ENCODE data around the gene HOXB5.

HOXB5 gene

DNA sequence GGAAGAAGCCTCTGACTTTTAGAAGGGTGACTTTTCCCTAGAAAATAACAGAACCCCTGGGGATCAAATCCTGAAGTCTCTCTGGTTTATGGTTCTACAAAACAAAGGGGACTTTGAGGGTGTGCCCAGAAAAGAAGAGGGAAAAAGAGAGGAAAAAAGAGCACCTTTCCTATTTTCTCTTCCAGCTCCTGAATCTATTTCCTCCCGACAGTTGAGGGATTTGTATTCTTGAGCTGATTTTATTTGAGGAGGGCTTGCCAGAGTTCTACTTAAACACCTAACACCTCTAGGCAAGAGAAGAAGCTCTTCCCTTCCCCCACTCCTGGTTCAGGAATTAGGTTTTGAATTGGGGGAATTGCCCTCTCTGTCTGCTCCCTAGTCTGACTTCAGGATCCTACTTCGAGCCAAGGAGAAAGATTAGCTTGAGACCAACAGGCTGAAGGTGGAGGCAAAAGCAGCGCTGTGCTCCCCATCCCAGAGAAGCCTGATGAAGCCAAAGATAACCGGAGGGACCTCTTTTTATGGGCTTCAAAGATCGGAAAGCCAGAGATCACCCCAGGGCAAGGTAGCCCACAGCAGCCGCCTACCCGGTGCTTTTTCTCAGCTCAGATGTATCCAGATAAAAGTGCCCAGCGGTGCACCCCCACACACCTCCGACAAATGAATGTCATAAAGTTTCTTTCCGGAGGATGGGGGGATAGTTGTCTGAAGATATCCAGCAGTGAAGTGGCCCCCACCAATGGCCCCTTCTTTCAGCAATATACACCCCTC lies 4.3 kb downstream of the HOXB5 start:
- H3K27me3 ChIP-seq (ENCODE audit: control insufficient read depth in 1 of 2, insufficient read depth in 2 of 2, low read length in 2 of 2) = peaks cover 0 to 3% of the 10 kb centered on the region in 2 donors
- peak overlapping the region; percentile 96 for H3K27ac ChIP-seq (ENCODE audit: low read depth, low read length)
- H3K9me3 ChIP-seq (ENCODE audit: low read length) = no peaks in the 10 kb centered on the region
- peaks cover 43% of the 10 kb centered on the region for H3K4me1 ChIP-seq (ENCODE audit: insufficient read depth, low read length)
- H3K9ac ChIP-seq (ENCODE audit: low read length) = peak overlapping the region; percentile 95
- H3K4me3 ChIP-seq (ENCODE audit: low read depth in 1 of 2, low read length in 2 of 2) = peak overlapping the region; percentile 47 to 97
- no peaks in the 10 kb centered on the region for H3K36me3 ChIP-seq (ENCODE audit: insufficient read depth, low read length)

- peak overlapping the region; percentile 96 for H3K27ac ChIP-seq (ENCODE audit: low read depth, low read length)
- peak overlapping the region; percentile 95 for H3K9ac ChIP-seq (ENCODE audit: low read length)
- no peaks in the 10 kb centered on the region for H3K36me3 ChIP-seq (ENCODE audit: insufficient read depth, low read length)
- peaks cover 0 to 3% of the 10 kb centered on the region in 2 donors for H3K27me3 ChIP-seq (ENCODE audit: control insufficient read depth in 1 of 2, insufficient read depth in 2 of 2, low read length in 2 of 2)
- H3K4me3 ChIP-seq (ENCODE audit: low read depth in 1 of 2, low read length in 2 of 2) = peak overlapping the region; percentile 47 to 97
- no peaks in the 10 kb centered on the region for H3K9me3 ChIP-seq (ENCODE audit: low read length)
- peaks cover 47% of the 10 kb centered on the region for H3K4me1 ChIP-seq (ENCODE audit: insufficient read depth, low read length)
These were observed 5.1 kb downstream of the HOXB5 start for GRCh38 chr17:48588528-48588927.

DNA sequence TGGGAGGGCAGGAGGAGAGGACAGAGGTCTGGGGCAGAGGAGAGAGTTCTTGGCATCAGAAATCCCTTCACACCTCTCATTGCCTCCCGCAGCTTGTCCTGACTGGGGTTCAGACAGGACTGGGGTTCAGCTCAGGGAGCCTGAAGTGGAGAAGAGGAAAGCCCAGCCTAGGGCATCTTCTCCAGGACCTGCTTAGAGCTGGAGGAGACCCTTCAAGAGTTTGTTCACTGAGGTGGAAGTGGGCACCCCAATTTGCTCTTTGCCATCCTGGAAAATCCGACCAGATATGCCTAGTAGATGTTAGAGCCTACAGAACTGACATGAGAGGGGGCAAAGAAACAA lies 5.5 kb downstream of the HOXB5 start:
- peak overlapping the region; percentile 96 for H3K27ac ChIP-seq (ENCODE audit: low read depth, low read length)
- no peaks in the 10 kb centered on the region for H3K9me3 ChIP-seq (ENCODE audit: low read length)
- peaks cover 52% of the 10 kb centered on the region for H3K4me1 ChIP-seq (ENCODE audit: insufficient read depth, low read length)
- H3K36me3 ChIP-seq (ENCODE audit: insufficient read depth, low read length) = no peaks in the 10 kb centered on the region
- peak overlapping the region; percentile 95 for H3K9ac ChIP-seq (ENCODE audit: low read length)
- H3K4me3 ChIP-seq (ENCODE audit: low read depth in 1 of 2, low read length in 2 of 2) = peak overlapping the region; percentile 47 to 97
- H3K27me3 ChIP-seq (ENCODE audit: control insufficient read depth in 1 of 2, insufficient read depth in 2 of 2, low read length in 2 of 2) = peaks cover 0 to 3% of the 10 kb centered on the region in 2 donors

DNA sequence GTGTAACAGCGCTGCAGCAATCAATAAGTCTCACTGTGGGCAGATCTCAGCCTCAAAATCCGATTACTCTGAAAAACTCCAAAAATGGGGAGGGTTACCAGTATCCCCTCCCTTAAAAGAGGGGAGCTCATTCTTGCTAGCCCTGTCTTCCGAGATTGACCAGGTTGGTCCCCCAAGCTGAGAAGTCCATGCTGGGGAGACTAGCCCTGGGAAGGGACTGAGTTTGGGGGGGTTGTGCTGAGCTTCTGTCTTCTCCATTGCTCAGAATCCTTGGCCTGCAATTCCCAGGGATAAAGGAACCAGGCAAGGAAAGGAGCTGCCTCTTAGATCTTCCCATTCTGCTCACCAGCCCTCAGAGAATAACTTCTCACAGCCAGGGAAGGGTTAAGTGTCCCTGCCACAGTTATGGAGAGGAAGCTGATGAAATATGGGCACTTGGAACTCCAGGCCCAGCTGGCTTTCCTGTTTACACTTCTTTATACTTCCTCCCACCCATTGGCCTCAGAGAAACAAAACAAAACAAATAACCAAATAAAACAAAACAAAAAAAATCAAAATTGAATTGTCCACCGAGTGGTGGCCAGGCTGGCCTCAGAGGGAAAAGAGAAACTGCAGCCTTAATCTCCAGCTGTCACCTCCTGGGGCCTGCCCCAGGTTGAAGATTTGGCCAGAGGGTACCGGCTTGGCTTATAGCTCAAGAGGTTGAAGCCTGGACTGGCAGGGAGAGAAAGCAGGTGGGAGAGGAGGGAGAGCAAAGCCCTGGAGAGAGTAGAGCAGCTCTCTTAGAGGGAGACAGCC lies 6.1 kb downstream of the HOXB5 start:
- no peaks in the 10 kb centered on the region for H3K9me3 ChIP-seq (ENCODE audit: low read length)
- peak overlapping the region; percentile 47 to 97 for H3K4me3 ChIP-seq (ENCODE audit: low read depth in 1 of 2, low read length in 2 of 2)
- H3K4me1 ChIP-seq (ENCODE audit: insufficient read depth, low read length) = peaks cover 57% of the 10 kb centered on the region
- H3K9ac ChIP-seq (ENCODE audit: low read length) = peak overlapping the region; percentile 95
- peaks cover 0 to 3% of the 10 kb centered on the region in 2 donors for H3K27me3 ChIP-seq (ENCODE audit: control insufficient read depth in 1 of 2, insufficient read depth in 2 of 2, low read length in 2 of 2)
- H3K36me3 ChIP-seq (ENCODE audit: insufficient read depth, low read length) = no peaks in the 10 kb centered on the region
- H3K27ac ChIP-seq (ENCODE audit: low read depth, low read length) = peak overlapping the region; percentile 96

DNA sequence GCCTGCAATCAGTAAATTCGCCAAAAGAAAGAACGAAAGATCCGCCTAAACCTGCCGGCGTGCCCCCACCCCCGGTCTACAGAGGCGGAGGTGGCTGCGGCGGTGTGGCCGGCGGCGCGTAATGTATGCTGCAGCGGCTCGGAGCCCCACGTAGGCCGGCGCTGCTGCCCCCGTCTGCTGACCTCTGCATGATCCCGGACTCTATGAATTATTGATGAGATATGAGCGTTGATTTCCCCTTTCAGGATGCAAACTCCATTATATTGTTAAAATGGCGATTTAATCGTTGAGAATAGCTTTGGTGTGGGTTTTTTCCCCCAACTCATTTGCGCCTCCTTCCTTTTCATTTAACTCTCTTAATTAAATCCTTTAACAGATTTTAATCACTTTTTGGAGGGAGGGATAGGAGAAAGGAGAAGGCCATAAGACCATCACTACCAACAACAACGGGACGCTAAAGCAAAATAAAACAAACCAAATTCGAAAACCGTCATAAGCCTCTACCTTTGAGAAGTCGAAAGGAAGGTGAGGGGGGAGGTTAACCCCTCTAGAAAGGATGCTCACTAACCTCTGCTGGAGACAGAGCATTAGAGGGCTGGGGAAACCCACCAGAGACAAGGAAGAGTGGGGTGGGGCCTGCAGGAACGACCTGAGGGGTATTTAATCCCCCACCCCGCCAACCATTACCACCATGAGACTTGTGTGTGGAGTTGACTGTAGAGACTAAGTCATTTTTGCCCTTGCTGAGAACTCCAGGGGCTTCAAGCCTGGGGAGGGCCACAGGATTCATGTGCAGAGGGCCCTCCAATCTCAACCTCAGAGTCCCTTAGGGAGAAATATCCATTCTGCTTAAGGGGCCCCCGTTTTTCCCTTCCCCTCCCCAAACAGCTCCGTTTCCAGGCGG lies 7.0 kb downstream of the HOXB5 start:
- H3K4me1 ChIP-seq (ENCODE audit: insufficient read depth, low read length) = peaks cover 56% of the 10 kb centered on the region
- peak overlapping the region; percentile 47 to 97 for H3K4me3 ChIP-seq (ENCODE audit: low read depth in 1 of 2, low read length in 2 of 2)
- peak overlapping the region; percentile 95 for H3K9ac ChIP-seq (ENCODE audit: low read length)
- H3K27ac ChIP-seq (ENCODE audit: low read depth, low read length) = peak overlapping the region; percentile 96
- no peaks in the 10 kb centered on the region for H3K36me3 ChIP-seq (ENCODE audit: insufficient read depth, low read length)
- H3K27me3 ChIP-seq (ENCODE audit: control insufficient read depth in 1 of 2, insufficient read depth in 2 of 2, low read length in 2 of 2) = peaks cover 0 to 3% of the 10 kb centered on the region in 2 donors
- H3K9me3 ChIP-seq (ENCODE audit: low read length) = no peaks in the 10 kb centered on the region

DNA sequence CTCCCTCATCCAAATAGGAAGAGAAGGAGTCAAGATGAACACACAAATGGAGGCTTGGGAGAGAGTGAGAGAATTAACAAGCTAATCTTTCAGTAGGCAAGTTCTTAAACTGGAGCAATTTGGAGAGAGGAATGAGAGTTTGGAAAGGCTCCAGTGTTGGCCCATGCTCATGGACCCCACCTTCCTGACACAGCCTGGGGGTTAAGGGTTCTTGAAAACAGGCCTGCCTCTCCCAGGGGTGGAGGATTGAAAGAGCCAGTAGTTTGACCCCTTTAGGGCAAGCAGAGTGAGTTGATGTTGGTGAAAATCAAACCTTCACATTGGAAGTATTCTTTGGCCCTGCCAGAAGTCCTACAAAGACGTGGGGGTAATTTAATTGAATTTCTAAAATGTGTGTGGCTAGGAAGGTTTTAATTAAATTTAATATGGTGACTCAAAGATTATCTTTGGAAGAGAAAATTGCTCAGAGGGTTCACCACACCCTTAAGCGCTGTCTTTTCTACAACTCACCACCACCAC lies 9.3 kb downstream of the HOXB5 start:
- Histone ChIP-seq H3K9ac (ENCODE audit: low read length) (peak overlapping the region; percentile 41), H3K4me3 (ENCODE audit: low read depth in 1 of 2, low read length in 2 of 2) (peak overlapping the region in 1 of 2 donors; percentile 97), H3K4me1 (ENCODE audit: insufficient read depth, low read length) (peaks cover 56% of the 10 kb centered on the region), H3K27ac (ENCODE audit: low read depth, low read length) (peak overlapping the region; percentile 96), H3K27me3 (ENCODE audit: control insufficient read depth in 1 of 2, insufficient read depth in 2 of 2, low read length in 2 of 2) (no peaks in the 10 kb centered on the region), H3K36me3 (ENCODE audit: insufficient read depth, low read length) (no peaks in the 10 kb centered on the region), H3K9me3 (ENCODE audit: low read length) (no peaks in the 10 kb centered on the region)

DNA sequence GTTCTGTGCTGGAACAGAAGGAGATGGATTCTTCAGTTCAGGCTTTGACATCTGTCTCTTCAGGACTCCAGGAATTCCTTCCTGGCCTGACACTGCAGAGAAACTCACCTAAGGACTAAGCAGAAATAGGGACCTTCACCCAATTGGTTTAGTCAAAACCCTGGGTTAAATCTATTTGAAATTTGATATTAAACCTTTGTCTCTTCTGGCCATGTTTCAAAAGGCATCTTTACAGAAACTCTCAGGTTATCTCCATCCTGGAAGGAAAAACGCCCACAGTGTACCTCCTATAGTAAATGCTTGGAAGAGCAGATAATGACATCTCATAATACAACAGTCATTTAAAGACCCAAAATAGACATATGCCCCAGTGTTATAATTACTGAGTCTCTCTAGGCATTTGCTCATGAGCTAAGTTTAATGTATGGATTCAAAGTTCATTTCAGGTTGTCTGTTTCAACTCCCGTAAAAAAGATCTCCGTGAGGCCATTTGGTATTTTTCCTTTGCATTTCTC lies 9.8 kb downstream of the HOXB5 start:
- Histone ChIP-seq H3K27ac (ENCODE audit: low read depth, low read length) (peak overlapping the region; percentile 96), H3K36me3 (ENCODE audit: insufficient read depth, low read length) (no peaks in the 10 kb centered on the region), H3K9me3 (ENCODE audit: low read length) (no peaks in the 10 kb centered on the region), H3K27me3 (ENCODE audit: control insufficient read depth in 1 of 2, insufficient read depth in 2 of 2, low read length in 2 of 2) (no peaks in the 10 kb centered on the region), H3K4me3 (ENCODE audit: low read depth in 1 of 2, low read length in 2 of 2) (peak overlapping the region in 1 of 2 donors; percentile 97), H3K9ac (ENCODE audit: low read length) (peak overlapping the region; percentile 41), H3K4me1 (ENCODE audit: insufficient read depth, low read length) (peaks cover 58% of the 10 kb centered on the region)

- Histone ChIP-seq H3K27ac (ENCODE audit: low read depth, low read length) (peak overlapping the region; percentile 94), H3K4me3 (ENCODE audit: low read depth in 1 of 2, low read length in 2 of 2) (peak overlapping the region; percentile 18 to 97)
These were observed 10.9 kb downstream of the HOXB5 start for GRCh38 chr17:48582750-48583069.

GRCh38 chr17:48579760-48580554 lies 13.6 kb downstream of the HOXB5 start:
- no peaks in the 10 kb centered on the region for H3K9me3 ChIP-seq (ENCODE audit: low read length)
- H3K36me3 ChIP-seq (ENCODE audit: insufficient read depth, low read length) = peaks cover 4% of the 10 kb centered on the region
- peak overlapping the region; percentile 44 to 97 for H3K4me3 ChIP-seq (ENCODE audit: low read depth in 1 of 2, low read length in 2 of 2)
- H3K27me3 ChIP-seq (ENCODE audit: control insufficient read depth in 1 of 2, insufficient read depth in 2 of 2, low read length in 2 of 2) = no peaks in the 10 kb centered on the region
- H3K4me1 ChIP-seq (ENCODE audit: insufficient read depth, low read length) = peaks cover 52% of the 10 kb centered on the region
- H3K27ac ChIP-seq (ENCODE audit: low read depth, low read length) = peak overlapping the region; percentile 94
- H3K9ac ChIP-seq (ENCODE audit: low read length) = peak overlapping the region; percentile 90

More at GRCh38 chr17:48582750-48583069, 10.9 kb downstream of the HOXB5 start:
- Histone ChIP-seq H3K4me1 (ENCODE audit: insufficient read depth, low read length) (peaks cover 53% of the 10 kb centered on the region), H3K9me3 (ENCODE audit: low read length) (no peaks in the 10 kb centered on the region), H3K9ac (ENCODE audit: low read length) (peak overlapping the region; percentile 90), H3K36me3 (ENCODE audit: insufficient read depth, low read length) (no peaks in the 10 kb centered on the region), H3K27me3 (ENCODE audit: control insufficient read depth in 1 of 2, insufficient read depth in 2 of 2, low read length in 2 of 2) (no peaks in the 10 kb centered on the region)

DNA sequence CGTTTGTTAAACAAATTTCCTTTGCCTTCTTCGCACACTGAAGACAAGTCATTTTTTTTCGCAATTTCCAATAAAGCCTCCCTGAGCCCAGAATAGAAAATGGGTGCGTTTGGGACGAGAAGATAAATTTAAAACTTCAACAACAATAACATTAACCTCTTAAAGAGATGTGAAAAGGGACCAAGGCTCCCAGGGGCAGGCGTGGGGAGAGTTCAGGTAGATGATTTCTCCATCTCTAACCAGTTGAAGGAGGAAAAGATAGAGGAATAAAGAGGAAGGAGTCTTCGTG lies 14.2 kb downstream of the HOXB5 start:
- no peaks in the 10 kb centered on the region for H3K9me3 ChIP-seq (ENCODE audit: low read length)
- H3K27ac ChIP-seq (ENCODE audit: low read depth, low read length) = peak overlapping the region; percentile 94
- peaks cover 56% of the 10 kb centered on the region for H3K4me1 ChIP-seq (ENCODE audit: insufficient read depth, low read length)
- peaks cover 4% of the 10 kb centered on the region for H3K36me3 ChIP-seq (ENCODE audit: insufficient read depth, low read length)
- peak overlapping the region; percentile 82 for H3K9ac ChIP-seq (ENCODE audit: low read length)
- H3K27me3 ChIP-seq (ENCODE audit: control insufficient read depth in 1 of 2, insufficient read depth in 2 of 2, low read length in 2 of 2) = no peaks in the 10 kb centered on the region
- H3K4me3 ChIP-seq (ENCODE audit: low read depth in 1 of 2, low read length in 2 of 2) = peak overlapping the region; percentile 44 to 73
